HG03097 (cell line): Measurements from ENCODE around the gene PCSK7.

Experiments used
- ATAC-seq: cut with Tn5 transposase; IDR thresholded peaks from one replicate; pipeline ENCODE4 v1.9.1; 2021; ENCODE audit not compliant: unreplicated experiment, low FRiP score

The PCSK7 gene

GRCh38 chr11:117199053-117199915, 32.6 kb downstream of the PCSK7 start, which contains the start of gene TAGLN:
TAGLN (plus strand) TSS chr11:117199370; CDS start chr11:117203014, 3,644 bp downstream.
- ATAC-seq = no peak

GRCh38 chr11:117198613-117199012, 33.3 kb downstream of the PCSK7 start:
- ATAC-seq = no peak

GRCh38 chr11:117197516-117198456, 34.1 kb downstream of the PCSK7 start:
- no peak for ATAC-seq

GRCh38 chr11:117197006-117197405, 34.9 kb downstream of the PCSK7 start:
- ATAC-seq = no peak

GRCh38 chr11:117195761-117196160, 36.1 kb downstream of the PCSK7 start:
- ATAC-seq = no peak

- no peak for ATAC-seq
Measured at GRCh38 chr11:117195258-117195657, 36.6 kb downstream of the PCSK7 start.

- no peak for ATAC-seq
Measured at GRCh38 chr11:117194267-117194666, 37.6 kb downstream of the PCSK7 start.

GRCh38 chr11:117193130-117194020, 38.5 kb downstream of the PCSK7 start:
- no peak for ATAC-seq

- ATAC-seq = no peak
Measured at GRCh38 chr11:117192401-117192875, 39.4 kb downstream of the PCSK7 start.

- no peak for ATAC-seq
Measured at GRCh38 chr11:117191680-117192400, 40.0 kb downstream of the PCSK7 start.

- ATAC-seq = no peak
Measured at GRCh38 chr11:117189941-117190544, 41.8 kb downstream of the PCSK7 start.

- ATAC-seq = no peak
Measured at GRCh38 chr11:117189191-117189940, 42.5 kb downstream of the PCSK7 start.

GRCh38 chr11:117188620-117189081, 43.2 kb downstream of the PCSK7 start:
- no peak for ATAC-seq

GRCh38 chr11:117187799-117188481, 43.9 kb downstream of the PCSK7 start:
- no peak for ATAC-seq

GRCh38 chr11:117187428-117187798, 44.5 kb downstream of the PCSK7 start:
- no peak for ATAC-seq

- ATAC-seq = no peak
Measured at GRCh38 chr11:117187007-117187406, 44.9 kb downstream of the PCSK7 start.

- ATAC-seq = no peak
Measured at GRCh38 chr11:117186431-117186761, 45.5 kb downstream of the PCSK7 start.
